HL-60 (cell line): Measurements from ENCODE around the gene MSX1.

Source experiments
- DNase-seq, 2 experiments: peaks; one replicate each; pipeline ENCODE4 v3.0.0-alpha.2; 2010 to 2020; ENCODE audit warnings: low read depth in 1 of 2, low spot score in 1 of 2
- H3K27ac ChIP-seq: fragments of 250-450 bp; sonication (Bioruptor Pico); replicated peaks from 2 replicates; pipeline ENCODE4 v1.5.1; 2020; ENCODE audit warnings: mild to moderate bottlenecking, moderate library complexity
- H3K27me3 ChIP-seq: fragments of 250-450 bp; sonication (Bioruptor Pico); 2 replicates; pipeline ENCODE4 v1.5.1; 2021; ENCODE audit warnings: mild to moderate bottlenecking, moderate library complexity; ENCODE audit not compliant: insufficient read depth, poor library complexity, severe bottlenecking
- H3K4me3 ChIP-seq: replicated peaks from 2 replicates; pipeline ENCODE4 v1.5.1; 2011; ENCODE audit warnings: mild to moderate bottlenecking, control low read depth, low read length; ENCODE audit not compliant: insufficient read depth
- GABPA ChIP-seq: IDR thresholded peaks from 2 replicates; pipeline ENCODE4 v1.6.1; 2012; ENCODE audit warnings: low read depth
- POLR2AphosphoS5 ChIP-seq: IDR thresholded peaks from 2 replicates; pipeline ENCODE4 v1.6.1; 2012; ENCODE audit warnings: low read depth
- SPI1 ChIP-seq: IDR thresholded peaks from 2 replicates; pipeline ENCODE4 v1.6.1; 2012; ENCODE audit warnings: low read depth, mild to moderate bottlenecking, borderline replicate concordance
- TF ChIP-seq, protein P1 (sequence below): IDR thresholded peaks from one replicate; pipeline ENCODE4 v1.5.1; 2011; ENCODE audit warnings: low read length, control low read depth, inconsistent platforms; ENCODE audit not compliant: insufficient read depth
- TF ChIP-seq, protein P2 (sequence below): IDR thresholded peaks from 2 replicates; pipeline ENCODE4 v1.6.1; 2012; ENCODE audit warnings: low read depth; ENCODE audit not compliant: insufficient replicate concordance

Gene MSX1

DNA sequence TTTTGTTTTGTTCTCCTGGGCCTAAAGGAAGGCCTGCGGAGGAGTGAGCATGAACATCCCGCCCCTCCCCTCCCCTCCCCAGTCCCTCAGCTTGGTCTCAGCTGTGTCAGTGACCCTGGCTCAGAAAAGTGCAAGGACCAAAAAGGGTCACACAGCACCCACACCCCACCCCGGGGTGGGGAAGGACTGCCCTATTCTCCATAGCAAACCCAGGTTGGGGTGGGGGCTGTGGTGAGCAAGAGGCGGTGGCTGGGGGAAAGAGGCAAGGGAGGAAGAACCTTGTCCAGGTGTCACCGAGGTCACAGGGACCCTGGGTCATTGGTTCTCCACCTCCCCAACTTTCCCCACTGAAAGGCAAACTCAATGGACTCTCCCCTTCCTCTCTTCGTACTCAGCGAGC lies 7.6 kb upstream of the MSX1 start:
- DNase-seq, result no peak
- Histone ChIP-seq H3K27ac (no peak overlapping the region), H3K4me3 (no peak overlapping the region), H3K27me3 (peaks cover 47% of the 10 kb centered on the region)
- TF ChIP-seq, protein P1, sequence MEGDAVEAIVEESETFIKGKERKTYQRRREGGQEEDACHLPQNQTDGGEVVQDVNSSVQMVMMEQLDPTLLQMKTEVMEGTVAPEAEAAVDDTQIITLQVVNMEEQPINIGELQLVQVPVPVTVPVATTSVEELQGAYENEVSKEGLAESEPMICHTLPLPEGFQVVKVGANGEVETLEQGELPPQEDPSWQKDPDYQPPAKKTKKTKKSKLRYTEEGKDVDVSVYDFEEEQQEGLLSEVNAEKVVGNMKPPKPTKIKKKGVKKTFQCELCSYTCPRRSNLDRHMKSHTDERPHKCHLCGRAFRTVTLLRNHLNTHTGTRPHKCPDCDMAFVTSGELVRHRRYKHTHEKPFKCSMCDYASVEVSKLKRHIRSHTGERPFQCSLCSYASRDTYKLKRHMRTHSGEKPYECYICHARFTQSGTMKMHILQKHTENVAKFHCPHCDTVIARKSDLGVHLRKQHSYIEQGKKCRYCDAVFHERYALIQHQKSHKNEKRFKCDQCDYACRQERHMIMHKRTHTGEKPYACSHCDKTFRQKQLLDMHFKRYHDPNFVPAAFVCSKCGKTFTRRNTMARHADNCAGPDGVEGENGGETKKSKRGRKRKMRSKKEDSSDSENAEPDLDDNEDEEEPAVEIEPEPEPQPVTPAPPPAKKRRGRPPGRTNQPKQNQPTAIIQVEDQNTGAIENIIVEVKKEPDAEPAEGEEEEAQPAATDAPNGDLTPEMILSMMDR, result no peak
- TF ChIP-seq GABPA (no peak), SPI1 (no peak), POLR2AphosphoS5 (no peak)
- TF ChIP-seq, protein P2, sequence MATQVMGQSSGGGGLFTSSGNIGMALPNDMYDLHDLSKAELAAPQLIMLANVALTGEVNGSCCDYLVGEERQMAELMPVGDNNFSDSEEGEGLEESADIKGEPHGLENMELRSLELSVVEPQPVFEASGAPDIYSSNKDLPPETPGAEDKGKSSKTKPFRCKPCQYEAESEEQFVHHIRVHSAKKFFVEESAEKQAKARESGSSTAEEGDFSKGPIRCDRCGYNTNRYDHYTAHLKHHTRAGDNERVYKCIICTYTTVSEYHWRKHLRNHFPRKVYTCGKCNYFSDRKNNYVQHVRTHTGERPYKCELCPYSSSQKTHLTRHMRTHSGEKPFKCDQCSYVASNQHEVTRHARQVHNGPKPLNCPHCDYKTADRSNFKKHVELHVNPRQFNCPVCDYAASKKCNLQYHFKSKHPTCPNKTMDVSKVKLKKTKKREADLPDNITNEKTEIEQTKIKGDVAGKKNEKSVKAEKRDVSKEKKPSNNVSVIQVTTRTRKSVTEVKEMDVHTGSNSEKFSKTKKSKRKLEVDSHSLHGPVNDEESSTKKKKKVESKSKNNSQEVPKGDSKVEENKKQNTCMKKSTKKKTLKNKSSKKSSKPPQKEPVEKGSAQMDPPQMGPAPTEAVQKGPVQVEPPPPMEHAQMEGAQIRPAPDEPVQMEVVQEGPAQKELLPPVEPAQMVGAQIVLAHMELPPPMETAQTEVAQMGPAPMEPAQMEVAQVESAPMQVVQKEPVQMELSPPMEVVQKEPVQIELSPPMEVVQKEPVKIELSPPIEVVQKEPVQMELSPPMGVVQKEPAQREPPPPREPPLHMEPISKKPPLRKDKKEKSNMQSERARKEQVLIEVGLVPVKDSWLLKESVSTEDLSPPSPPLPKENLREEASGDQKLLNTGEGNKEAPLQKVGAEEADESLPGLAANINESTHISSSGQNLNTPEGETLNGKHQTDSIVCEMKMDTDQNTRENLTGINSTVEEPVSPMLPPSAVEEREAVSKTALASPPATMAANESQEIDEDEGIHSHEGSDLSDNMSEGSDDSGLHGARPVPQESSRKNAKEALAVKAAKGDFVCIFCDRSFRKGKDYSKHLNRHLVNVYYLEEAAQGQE, result no peak

DNA sequence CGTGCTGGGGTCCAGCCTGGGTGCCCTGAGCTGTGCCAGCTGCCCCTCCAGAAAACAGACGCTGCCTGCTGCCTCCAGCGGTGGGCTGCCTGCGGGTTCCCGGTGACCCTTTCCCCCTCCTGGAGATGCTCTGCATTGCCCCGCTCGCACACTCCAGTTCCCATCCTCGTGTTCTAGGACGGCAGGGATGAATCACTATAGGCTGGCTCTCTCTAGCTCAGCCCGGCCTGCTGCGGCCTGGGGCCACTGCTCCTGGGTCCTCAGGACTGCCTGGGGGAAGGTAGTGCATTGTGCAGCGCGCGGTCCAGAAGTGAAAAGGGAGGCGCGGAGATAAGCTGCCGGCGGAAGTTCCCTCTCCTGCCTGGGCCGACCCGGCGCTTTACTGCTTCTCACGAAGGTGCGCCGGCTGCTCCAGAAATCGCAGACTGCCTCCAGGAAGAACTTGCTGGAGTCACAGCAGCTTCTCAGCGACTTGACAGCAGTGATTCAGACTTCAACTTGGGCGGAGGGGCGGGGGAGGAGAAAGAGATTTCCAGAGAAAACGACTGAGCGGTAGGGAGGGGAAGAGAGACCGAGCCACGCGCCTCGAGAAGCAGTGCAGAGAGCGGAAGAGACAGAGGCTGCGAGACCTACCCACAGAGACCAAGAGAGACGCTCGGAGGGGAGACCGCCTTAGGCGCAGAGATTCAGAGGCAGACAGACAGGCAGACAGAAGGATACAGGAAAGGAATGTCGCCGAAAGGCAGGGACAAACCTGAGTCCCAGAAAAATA lies 6.7 kb upstream of the MSX1 start:
- TF ChIP-seq, protein P1, result no peak
- TF ChIP-seq POLR2AphosphoS5, result no peak
- no peak for TF ChIP-seq SPI1
- TF ChIP-seq, protein P2, result no peak
- TF ChIP-seq GABPA, result peak; percentile 40
- Histone ChIP-seq H3K27ac (no peak overlapping the region), H3K4me3 (0 out of 2 replicates have a peak overlapping the region, but pooled peaks have one; percentile 12), H3K27me3 (peaks cover 53% of the 10 kb centered on the region)
- no peak for DNase-seq

DNA sequence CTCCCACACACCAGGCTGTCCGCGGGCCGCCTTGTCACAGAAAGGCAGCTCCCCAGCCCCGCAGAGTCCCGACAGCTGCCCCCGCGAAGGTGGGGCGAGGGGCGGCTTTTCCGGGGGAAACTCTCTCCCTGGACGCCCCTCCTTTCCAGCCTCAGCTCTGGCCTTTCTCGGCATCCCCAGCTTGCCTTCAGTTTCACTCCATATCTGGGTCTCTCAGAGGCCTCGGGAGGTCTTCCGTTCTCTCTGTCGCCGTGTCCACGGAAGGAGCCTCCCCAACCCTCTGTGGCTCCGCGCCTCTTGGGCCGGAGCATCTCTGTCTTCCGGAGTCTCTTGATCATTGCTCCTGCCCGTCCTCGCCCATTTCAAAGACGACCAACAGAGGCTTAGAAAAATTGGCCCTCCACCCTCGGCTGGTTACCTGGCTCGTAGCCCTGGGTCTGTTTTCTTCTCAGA lies 6.1 kb upstream of the MSX1 start:
- TF ChIP-seq POLR2AphosphoS5, result no peak
- no peak for TF ChIP-seq GABPA
- TF ChIP-seq, protein P1, result no peak
- no peak for TF ChIP-seq SPI1
- TF ChIP-seq, protein P2, result no peak

More for the DNA sequence above, 6.1 kb upstream of the MSX1 start:
- Histone ChIP-seq H3K4me3 (0 out of 2 replicates have a peak overlapping the region, but pooled peaks have one; percentile 12), H3K27me3 (peaks cover 59% of the 10 kb centered on the region), H3K27ac (no peak overlapping the region)
- DNase-seq, result no peak
